Frontal cortex (tissue), 4 donors: ENCODE results near the gene MBD4. TPM values are rescaled to one million over a fixed set of nuclear protein-coding genes. Genes with fewer than 3 reads are reported as not detected.
"Not testable (repeated sequence)": the region's sequence is repeated elsewhere in the genome, so short reads cannot be mapped to it uniquely, and the experiment has no call there.

ENCODE experiments used
- DNase-seq, 2 donors: peaks; one replicate each; pipeline ENCODE4 v3.0.0; 2012; ENCODE audit warnings: low spot score in 2 of 2
- FAIRE-seq: peaks from 2 replicates; lab custom pipeline; 2012; peaks lifted over from hg19 to GRCh38; lab: Jason Lieb, UNC
- total RNA-seq: library from RNA; depleted of rRNA; stranded (reverse); fragments of >200 nt; gene quantifications from one replicate; pipeline ENCODE4 v1.2.3, GENCODE V29; 2014
- donor health status: control.
- donor health status: control.
- donor health status: control.

The MBD4 gene
- total RNA-seq, 1 donor from 2014 or later = 24.5 TPM

DNA sequence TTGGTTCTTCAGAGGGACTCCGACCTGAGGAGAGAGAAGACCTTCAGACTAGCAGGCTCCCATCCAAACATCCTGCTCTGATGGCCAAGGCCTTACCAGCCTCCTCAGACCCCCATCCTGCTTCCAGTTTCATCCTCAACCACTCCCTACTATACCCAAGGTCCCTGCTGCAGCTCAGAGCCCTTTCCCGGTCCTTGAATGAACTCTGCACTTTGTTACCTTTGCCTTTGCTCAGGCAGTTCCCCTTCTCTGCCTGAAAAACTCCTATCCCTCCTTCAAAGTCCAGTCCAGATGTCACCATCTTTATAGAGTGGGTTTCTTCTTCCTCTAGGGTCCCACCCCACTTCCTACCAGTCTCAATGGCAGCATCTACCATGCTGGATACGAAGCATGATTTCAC is 24.4 kb downstream of the MBD4 start:
- no peak for FAIRE-seq
- DNase-seq = no peak

DNA sequence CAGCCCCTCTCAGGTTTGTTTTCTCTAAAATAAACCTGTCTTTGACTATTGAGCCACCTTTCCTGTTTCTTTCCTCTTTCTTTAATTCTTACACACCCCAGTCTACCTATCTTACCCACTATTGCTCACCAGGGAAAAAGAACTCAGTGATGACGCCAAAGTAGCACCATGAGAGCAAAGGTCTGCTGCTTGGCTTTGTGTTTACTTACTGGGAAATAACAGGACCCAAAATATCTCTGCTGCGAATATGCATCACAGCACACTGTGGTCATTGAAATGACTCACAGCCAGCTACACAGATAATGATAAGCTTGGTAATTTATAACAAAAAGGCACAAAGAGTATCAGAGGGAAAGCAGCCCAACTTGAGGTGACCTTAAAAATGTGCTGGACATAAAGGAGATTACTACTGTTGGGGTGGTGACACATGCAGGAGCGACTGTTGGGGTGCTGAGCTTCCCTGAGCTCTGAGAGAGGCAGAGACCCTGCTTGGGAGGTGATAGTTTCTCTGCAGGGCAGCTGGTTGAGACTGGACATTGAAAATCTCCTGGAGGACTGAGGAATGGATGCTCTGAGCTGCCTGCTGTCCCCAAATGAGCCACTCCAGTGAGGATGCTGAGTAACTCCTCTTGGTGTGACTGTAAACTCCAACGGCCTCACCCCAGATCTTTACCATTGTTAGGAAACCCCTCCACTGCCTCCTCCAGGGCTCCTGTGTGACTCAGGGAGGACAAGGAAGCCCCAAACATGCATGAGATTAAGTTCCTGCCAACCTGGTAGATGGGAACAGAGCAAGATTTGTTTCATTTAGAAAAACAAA is 25.9 kb downstream of the MBD4 start:
- no peak for DNase-seq

DNA sequence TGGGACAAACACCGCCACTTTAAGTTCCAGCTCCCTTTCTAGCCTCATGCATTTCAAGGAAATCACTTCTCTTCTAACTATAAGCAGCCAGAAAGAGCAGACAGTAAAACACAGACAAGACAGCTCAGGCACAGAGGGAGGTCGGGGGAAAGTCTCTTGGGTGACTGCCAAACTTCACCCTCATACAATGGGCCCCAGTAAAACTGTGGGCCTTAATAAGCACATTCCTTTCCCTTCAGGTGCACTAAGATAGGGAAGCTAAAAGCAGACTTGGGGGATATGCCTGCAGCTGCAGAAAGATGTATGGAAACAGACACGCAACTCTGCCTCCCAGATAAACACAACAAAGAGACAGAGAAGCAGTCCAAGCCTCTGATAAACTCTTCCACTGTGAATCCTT is 26.5 kb downstream of the MBD4 start:
- DNase-seq, FAIRE-seq: not testable (repeated sequence)

More for the DNA sequence above, 25.9 kb downstream of the MBD4 start:
- FAIRE-seq = no peak

DNA sequence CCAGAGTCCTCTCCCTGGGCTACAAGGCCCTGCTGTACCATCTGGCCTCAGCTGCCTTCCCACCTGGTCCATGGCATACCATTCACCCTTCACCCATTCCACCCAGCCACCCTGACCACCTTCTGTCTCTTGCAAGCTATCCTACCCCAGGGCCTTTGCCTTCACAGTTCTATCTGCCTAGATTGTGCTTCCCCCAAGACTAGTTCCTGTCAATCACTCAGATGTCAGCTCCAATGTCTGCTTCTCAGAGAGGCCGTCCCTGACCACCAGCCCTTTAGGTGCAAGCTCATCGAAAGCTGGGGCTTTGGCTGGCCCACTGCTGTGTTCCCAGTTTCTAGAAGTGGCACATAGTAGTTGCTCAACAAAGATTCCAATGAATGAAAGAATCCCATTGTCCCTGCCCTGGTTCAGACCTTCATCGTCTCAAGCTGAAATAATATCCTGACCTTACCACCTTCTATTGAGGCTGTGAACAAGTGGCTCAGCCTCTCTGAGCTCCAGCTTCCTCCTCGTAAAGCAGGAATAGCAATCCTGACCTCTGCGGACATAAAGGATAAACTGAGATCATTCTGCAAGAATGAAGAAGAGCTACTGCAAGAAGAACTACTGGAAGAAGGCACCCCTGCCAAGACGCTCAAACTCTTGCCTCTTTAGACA is 27.1 kb downstream of the MBD4 start:
- FAIRE-seq (no peak), DNase-seq (no peak)

DNA sequence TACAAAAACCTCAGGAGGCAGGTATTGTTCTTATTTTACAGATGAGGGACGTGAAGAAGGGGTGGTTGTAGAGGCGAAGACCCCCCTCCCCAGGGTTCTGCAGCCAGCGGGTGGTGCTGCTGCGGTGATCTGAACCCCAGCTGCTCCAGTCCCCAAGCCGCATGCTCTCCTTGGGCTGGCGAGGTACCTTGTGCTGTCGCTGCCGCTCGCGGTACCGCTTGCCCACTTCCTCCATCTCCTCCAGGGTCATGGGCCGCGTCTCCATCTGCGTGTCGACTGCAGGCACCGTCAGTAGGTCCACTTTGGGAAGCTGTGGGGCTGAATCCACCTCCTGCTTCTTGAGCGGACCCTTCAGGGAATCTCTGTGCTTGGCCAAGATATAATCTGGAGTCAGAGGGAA is 28.8 kb downstream of the MBD4 start:
- FAIRE-seq (no peak), DNase-seq (no peak)

DNA sequence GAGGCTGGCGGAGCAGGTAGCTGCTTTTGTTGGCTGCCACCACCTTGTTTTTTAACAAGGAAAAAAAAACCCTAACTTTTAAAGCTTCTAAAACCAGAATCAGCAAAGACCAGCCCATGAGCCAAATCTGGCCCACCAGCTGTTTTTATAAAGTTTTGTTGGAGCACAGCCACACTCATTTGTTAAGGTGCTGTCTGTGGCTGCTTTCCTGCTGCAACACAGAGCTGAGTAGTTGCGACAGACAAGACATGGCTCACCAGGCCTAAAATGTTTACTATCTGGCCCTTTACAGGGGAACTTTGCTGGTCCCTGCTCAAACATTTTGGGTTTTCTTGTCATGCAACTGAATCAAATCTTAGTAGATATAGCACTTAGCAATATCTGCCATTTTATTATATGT is 30.2 kb downstream of the MBD4 start:
- DNase-seq = no peak
- no peak for FAIRE-seq

DNA sequence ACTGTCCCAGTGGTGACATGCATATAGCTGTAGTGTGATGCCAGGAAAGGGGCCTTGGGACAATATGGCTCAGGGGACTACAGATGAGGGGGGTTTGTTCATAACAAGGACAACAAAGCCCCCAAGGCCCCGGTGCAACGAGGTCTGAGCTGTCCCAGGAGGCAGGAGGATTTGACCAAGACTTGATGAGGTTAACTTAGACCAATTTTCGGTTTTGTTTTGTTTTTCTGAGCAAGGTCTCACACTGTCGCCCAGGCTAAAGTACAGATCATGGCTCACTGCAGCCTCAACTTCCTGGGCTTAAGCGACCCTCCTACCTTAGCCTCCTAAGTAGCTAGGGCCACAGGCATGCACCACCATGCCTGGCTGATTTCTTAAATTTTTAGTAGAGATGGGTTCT is 35.1 kb downstream of the MBD4 start:
- FAIRE-seq (no peak), DNase-seq (no peak)

DNA sequence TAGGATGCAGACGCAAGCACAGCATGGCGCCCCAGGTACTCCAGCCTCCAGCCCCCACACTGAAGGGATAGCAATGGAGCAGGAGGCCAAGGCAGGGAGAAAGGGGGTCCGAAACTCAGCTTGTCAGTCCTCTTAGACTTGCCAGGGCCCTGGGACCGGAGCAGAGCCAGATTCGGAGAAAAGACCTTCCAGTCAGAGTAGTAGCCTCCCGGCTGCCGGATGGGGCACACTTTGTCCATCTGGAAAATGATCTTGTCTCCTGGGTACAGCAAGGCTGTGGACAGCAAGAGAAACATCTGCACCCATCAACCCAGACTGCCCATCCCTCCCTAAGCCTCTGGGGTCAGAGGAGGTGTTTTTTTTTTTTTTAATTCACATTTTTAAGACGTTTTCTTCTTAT is 35.6 kb downstream of the MBD4 start:
- no peak for DNase-seq
- FAIRE-seq = no peak

DNA sequence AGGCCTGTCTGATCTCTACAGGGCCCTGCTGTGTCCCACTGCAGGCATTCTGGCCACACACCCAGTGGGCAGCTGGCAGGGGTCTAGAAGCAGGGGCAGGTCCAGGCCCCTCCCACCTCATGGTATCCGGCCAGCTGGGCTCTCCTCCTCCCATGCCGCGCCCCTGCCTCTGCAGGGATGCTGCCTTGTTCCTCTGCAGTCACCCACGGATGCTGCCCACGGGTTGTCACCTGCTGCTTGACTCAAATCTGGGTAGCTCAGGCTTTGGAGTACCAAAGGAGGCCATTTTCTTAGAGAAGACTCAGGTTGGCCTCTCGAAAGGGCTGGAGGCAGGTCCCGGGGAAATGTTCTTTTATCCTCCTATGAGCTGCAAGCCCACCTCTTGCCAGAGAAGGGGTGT is 36.3 kb downstream of the MBD4 start:
- FAIRE-seq = no peak
- no peak for DNase-seq

DNA sequence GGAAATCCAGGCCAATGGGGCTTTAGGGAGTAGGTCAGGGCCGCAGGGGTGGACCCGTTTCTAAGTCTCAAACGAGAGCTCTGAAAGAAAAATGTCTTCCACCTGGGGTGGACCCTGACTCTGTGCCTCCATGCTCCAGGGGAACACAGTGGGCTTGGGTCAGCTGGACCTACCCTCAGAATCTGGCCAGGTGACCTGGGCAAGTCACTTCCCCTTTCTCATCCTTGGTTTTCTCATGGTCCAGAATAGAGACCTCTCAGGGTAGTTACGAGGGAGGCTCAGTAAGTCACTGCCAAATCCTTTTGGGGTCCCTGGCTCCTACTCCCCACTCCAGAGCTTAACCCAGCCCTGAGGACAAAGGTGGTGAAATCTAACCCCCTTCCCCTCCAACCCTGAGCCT is 37.1 kb downstream of the MBD4 start:
- FAIRE-seq (no peak), DNase-seq (no peak)

DNA sequence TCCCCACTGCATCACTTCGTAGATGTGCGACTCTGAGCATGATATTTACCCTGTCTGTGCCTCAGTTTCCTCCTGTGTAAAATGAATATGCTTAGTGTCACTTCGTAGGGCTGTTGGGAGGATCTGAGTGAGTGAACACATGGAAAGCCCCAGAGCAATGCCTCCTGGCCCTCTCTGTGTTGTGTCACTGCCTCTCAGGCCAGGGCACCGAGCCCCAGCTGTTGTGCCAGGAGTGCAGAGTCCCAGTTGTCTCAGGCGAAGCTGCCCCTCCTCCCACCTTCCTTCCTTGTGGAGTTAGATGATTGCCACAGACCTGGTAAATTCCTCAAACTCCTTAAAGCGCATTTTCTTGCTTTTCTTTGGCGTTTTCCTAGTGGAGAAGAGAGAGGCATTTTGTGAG is 37.5 kb downstream of the MBD4 start:
- no peak for FAIRE-seq
- DNase-seq = no peak

DNA sequence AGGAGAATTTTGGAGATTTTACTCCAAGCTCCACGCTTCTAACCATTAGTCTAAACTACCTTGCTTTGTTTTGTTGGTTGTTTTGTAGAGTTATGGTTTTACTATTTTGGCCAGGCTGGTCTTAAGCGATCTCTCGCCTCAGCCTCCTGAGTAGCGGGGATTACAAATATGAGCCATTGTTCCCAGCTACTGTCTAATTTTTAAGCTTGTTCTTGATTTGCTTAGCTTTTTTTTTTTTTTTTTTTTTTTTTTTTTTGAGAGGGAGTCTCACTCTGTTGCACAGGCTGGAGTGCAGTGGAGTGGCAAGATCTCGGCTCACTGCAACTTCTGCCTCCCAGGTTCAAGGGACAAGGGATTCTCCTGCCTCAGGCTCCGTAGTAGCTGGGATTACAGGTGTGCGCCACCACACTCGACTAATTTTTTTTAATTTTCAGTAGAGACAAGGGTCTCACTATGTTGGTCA is 39.8 kb downstream of the MBD4 start:
- FAIRE-seq (no peak), DNase-seq (no peak)

DNA sequence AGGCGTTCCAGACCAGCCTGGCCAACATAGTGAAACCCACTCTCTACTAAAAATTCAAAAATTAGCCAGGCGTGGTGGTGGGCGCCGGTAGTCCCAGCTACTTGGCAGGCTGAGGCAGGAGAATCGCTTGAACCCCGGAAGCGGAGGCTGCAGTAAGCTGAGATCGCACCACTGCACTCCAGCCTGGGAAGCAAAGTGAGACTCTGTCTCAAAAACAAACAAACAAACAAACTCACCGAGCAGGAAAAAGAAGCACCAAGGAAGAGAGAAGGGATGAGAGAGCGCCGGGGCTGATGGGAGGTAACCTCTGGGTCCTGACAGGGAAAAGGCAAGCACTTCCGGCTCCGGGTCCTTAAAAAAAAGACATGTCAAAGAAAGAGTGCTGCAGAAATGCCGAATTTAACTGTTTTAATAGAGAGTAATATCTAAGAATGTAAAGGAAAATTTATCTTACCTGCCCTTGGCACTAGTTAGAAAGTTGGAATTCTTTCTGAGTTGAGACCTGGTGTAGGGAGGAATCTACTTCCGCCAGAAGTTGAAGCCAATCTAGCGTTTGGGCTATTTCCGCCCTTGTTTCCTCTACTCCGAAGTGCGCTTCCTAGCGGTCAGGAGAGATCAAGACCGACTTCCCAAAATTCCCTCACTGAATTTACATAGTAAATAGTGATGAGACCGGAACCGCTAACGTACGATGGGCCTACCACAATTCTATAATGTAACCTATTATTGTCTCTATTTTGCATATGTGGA is 40.4 kb downstream of the MBD4 start:
- FAIRE-seq (peak; percentile 24), DNase-seq (peak; percentile 81 to 87)

DNA sequence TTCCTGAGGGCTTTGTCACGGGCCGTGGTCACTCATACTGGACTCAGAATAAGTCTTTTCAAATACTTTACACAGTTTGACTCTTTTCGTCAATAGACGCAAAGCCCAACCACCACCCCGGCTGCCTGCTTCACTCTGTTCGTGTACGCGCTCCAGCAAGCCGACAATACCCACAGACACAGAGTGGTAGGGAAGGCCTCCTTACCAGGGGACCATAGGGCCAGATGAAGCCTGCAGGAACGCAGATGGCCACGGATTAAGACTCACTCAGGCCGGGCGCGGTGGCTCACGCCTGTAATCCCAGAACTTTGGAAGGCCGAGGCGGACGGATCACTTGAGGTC is 41.0 kb downstream of the MBD4 start:
- no peak for FAIRE-seq
- no peak for DNase-seq

DNA sequence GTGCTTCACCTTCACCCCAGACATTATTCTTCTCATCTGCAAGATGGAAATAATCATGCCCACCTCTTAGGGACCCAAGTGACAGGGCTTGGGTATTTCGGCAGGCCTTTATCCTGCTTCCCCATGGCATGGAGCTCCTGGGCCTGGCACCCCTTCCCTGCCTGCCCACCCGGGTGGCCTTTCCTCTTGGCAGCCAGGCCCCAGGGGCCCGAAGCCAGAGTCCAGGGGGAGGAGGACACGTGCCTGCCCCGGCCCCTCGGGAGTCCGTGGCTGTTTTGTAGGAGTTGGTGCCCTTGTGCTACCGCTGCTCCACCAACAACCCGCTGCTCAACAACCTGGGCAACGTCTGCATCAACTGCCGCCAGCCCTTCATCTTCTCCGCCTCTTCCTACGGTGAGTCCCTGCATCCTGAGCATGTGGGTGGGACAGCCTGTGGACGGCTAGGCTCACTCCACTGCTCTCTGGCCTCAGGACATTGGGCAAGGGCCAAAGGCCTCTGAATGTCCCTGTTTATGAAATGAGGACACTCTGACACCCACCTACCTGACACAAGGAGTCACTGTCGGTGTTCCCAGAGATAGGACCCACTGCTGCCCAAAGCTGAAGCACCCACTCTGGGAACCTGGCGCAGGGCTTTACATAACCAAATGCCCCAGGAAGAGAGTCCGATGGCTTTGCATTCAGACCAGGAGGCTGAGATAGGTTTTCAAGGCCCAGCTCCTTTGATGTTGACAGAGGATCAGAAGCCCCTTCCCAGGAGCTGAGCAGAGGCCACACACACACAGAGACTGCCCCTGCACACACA is 45.8 kb downstream of the MBD4 start:
- not testable (repeated sequence) for DNase-seq, FAIRE-seq

DNA sequence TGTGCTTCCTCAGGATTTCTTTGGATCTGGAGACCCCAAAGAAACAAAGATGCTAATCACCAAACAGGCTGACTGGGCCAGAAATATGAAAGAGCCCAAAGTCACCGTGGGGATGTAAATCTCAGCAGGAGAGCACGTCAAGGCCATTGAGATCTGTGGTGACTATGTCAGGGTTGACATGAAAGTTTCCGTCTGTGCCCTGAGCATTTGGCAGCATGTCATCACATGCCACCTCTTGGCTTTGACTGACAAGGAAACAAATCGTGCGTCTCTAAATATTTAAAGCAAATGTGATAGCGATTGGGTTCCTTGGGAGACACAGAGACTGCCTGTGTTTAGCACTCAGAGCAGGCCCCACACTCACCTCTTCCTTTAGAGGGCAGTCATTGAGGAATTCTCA is 46.5 kb downstream of the MBD4 start:
- no peak for DNase-seq
- no peak for FAIRE-seq

DNA sequence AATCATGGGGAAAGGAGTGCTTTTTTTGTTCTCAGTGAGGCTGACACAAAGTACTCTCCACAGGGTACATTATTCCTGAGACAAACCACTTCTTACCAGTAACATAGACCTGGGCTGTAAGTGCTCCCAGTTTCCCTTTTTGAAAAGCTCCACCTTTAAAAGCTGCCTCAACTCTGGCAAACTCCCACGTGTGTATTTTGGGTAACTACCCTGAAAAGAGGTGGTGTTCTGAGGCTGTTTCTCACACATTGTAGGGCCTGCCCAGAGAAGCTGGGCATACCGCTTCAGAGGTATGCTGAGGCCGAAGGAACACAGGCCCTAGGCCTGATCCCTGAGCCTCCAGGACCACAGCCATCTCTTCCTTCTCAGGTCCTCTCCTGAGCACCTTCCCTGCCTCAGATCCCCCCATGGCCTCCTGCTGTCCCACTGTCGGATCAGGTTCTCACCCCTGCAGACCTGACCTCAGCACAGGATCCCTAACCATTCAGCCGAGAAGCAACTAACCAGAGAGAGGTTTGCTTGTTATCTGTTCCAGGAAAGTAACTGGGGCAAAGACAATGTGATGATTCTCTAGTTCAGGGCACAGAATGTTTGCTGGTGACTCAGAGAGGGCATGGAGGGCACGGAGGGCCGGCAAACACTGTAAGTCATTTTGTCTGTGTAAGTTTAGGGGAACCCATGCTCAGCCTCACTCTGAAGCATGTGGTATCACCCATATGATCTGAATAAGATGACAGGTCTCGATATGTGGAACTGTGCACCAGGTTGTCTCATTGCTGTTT is 47.5 kb downstream of the MBD4 start:
- FAIRE-seq, DNase-seq: not testable (repeated sequence)

DNA sequence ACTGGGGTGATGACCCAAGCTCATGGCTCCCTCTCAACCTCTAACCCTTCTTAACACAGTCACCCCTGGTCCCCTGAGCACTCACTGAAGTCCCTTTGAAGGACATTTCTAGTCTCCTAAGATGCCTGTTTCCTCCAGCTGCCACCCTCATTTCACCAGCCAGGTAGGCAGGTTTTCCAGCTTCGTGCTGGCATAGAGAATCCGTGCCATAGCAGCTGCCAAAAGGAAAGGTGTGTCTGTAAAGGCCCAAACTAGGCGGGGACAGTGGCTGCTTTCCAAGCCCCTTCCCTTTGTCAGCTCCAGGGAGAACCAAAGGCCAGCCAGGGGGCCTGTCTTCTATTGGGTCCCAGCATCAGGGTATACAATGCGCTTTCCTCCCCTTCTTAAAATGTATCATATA is 48.2 kb downstream of the MBD4 start:
- not testable (repeated sequence) for DNase-seq, FAIRE-seq

DNA sequence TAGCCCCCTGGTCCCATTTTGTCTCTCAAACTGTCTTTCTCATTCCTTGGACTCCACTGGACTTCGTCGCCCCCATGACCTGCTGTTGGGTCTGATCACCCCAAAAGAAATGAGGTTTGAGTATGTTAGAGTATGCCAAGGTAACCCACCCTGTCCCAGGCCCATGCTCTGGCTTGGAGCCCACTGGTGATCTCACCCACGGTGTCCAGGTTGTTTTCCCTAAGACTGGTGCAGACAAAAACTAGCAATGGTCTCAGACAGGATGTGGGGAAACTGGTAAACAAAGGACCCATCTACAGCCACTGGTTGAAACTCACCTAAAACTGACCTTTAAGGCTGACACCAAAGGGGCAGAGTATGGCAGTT is 50.2 kb downstream of the MBD4 start:
- FAIRE-seq (no peak), DNase-seq (no peak)
